CD8-positive, alpha-beta memory T cell (primary cell): ENCODE measurements around the gene ASB10. TPM values are rescaled to one million over a fixed set of nuclear protein-coding genes. Genes with fewer than 3 reads are reported as not detected.

ENCODE experiments used
- CTCF ChIA-PET: fragments of 350-600 bp; sonication (Branson Sonifier 250); formaldehyde crosslinking; loops from one replicate; lab custom pipeline; 2021; ENCODE audit warnings: antibody characterized with exemption; lab: Charles Lee
- POLR2A ChIA-PET: fragments of 350-600 bp; sonication (Branson Sonifier 250); formaldehyde crosslinking; loops from one replicate; lab custom pipeline; 2021; ENCODE audit warnings: antibody characterized with exemption; lab: Charles Lee
- DNase-seq, 5 donors: peaks; one replicate each; pipeline versions ENCODE4 v3.0.0 to v3.0.0-alpha.2; 2020 to 2022; ENCODE audit warnings: mixed read lengths in 1 of 5
- H3K27ac ChIP-seq: one replicate; pipeline ENCODE4 v1.7.0; 2013; ENCODE audit warnings: low read depth, mild to moderate bottlenecking, low read length, moderate library complexity
- H3K27me3 ChIP-seq: 2 replicates; pipeline ENCODE4 v1.7.0; 2013; ENCODE audit warnings: low read length, mild to moderate bottlenecking; ENCODE audit not compliant: insufficient read depth, poor library complexity, severe bottlenecking
- H3K36me3 ChIP-seq: 2 replicates; pipeline ENCODE4 v1.7.0; 2013; ENCODE audit warnings: mild to moderate bottlenecking, low read length, moderate library complexity; ENCODE audit not compliant: insufficient read depth
- H3K4me1 ChIP-seq: 2 replicates; pipeline ENCODE4 v1.7.0; 2013; ENCODE audit warnings: mild to moderate bottlenecking, low read length, moderate library complexity; ENCODE audit not compliant: insufficient read depth
- H3K4me3 ChIP-seq: 2 replicates; pipeline ENCODE4 v1.7.0; 2013; ENCODE audit warnings: mild to moderate bottlenecking, low read length
- H3K9me3 ChIP-seq: 2 replicates; pipeline ENCODE4 v1.7.0; 2013; ENCODE audit warnings: mild to moderate bottlenecking, low read length
- H3K27ac Mint-ChIP-seq, 8 donors: one replicate each; pipeline ENCODE4 v1.8.0; 2020 to 2021; ENCODE audit warnings: mixed read lengths in 8 of 8, mild to moderate bottlenecking in 6 of 8, inconsistent platforms in 3 of 8, moderate library complexity in 3 of 8
- H3K27me3 Mint-ChIP-seq, 2 donors: one replicate each; pipeline ENCODE4 v1.8.0; 2020 to 2021; ENCODE audit warnings: mixed read lengths in 2 of 2, mild to moderate bottlenecking in 1 of 2, moderate library complexity in 1 of 2
- H3K36me3 Mint-ChIP-seq, 3 donors: one replicate each; pipeline ENCODE4 v1.8.0; 2020 to 2021; ENCODE audit warnings: mixed read lengths in 3 of 3, inconsistent platforms in 1 of 3, mild to moderate bottlenecking in 1 of 3
- H3K4me1 Mint-ChIP-seq, 3 donors: one replicate each; pipeline ENCODE4 v1.8.0; 2020 to 2021; ENCODE audit warnings: mixed read lengths in 3 of 3, inconsistent platforms in 1 of 3, mild to moderate bottlenecking in 1 of 3
- H3K4me3 Mint-ChIP-seq, 7 donors: one replicate each; pipeline ENCODE4 v1.8.0; 2020 to 2021; ENCODE audit warnings: mixed read lengths in 7 of 7, mild to moderate bottlenecking in 6 of 7, moderate library complexity in 4 of 7, inconsistent platforms in 2 of 7
- H3K9me3 Mint-ChIP-seq, 5 donors: one replicate each; pipeline ENCODE4 v1.8.0; 2020 to 2022; ENCODE audit warnings: mixed read lengths in 5 of 5, mild to moderate bottlenecking in 3 of 5, moderate library complexity in 2 of 5, inconsistent platforms in 1 of 5
- polyA plus RNA-seq: library from polyadenylated mRNA; unstranded; fragments of 300-500 nt; fragmentation: Illumina TruSeq; gene quantifications from one replicate; pipeline ENCODE4 v1.2.3, GENCODE V29; 2021
- total RNA-seq, 2 experiments: library from RNA; stranded (reverse); gene quantifications; one replicate each; pipeline ENCODE4 v1.2.3, GENCODE V29; 2021

The ASB10 gene
- total and polyA plus RNA-seq, 3 experiments from 2014 or later: not detected

- H3K4me1 ChIP-seq: no peaks in the 10 kb centered on the region
- H3K36me3 Mint-ChIP-seq: peaks cover 0 to 2% (median 0%) of the 10 kb centered on the region in 3 donors
- CTCF ChIA-PET: interaction anchor here (1.0 to 1.5 kb wide), 3 partner anchors 11 to 65 kb away, joined by 3 to 8 read pairs (median 3); no protein-coding TSS in a partner anchor
- no peak overlapping the region for H3K27ac ChIP-seq
- peaks cover 0 to 3% (median 3%) of the 10 kb centered on the region in 3 donors for H3K4me1 Mint-ChIP-seq
- peaks cover 22 to 46% of the 10 kb centered on the region in 2 donors for H3K27me3 Mint-ChIP-seq
- H3K9me3 Mint-ChIP-seq: no peaks in the 10 kb centered on the region
- no peak overlapping the region for H3K4me3 ChIP-seq
- no peaks in the 10 kb centered on the region for H3K36me3 ChIP-seq
- no peaks in the 10 kb centered on the region for H3K9me3 ChIP-seq
- DNase-seq: no peak
- H3K4me3 Mint-ChIP-seq: no peak overlapping the region
- no peaks in the 10 kb centered on the region for H3K27me3 ChIP-seq
- H3K27ac Mint-ChIP-seq: no peak overlapping the region
- POLR2A ChIA-PET: no interaction called here
Measured at GRCh38 chr7:151179287-151179860, 7.7 kb downstream of the ASB10 start.

- ChIA-PET CTCF (interaction anchor here (1.0 to 1.5 kb wide), 3 partner anchors 10 to 65 kb away, joined by 3 to 8 read pairs (median 3); no protein-coding TSS in a partner anchor), POLR2A (no interaction called here)
- H3K27ac ChIP-seq: no peak overlapping the region
- H3K36me3 ChIP-seq: no peaks in the 10 kb centered on the region
- H3K4me1 ChIP-seq: no peaks in the 10 kb centered on the region
- H3K9me3 ChIP-seq: no peaks in the 10 kb centered on the region
- Mint-ChIP-seq H3K27me3 (peaks cover 22 to 47% of the 10 kb centered on the region in 2 donors), H3K36me3 (peaks cover 0 to 2% (median 0%) of the 10 kb centered on the region in 3 donors), H3K4me3 (no peak overlapping the region), H3K4me1 (peaks cover 0 to 3% (median 3%) of the 10 kb centered on the region in 3 donors), H3K9me3 (no peaks in the 10 kb centered on the region), H3K27ac (no peak overlapping the region)
- H3K27me3 ChIP-seq: no peaks in the 10 kb centered on the region
- no peak overlapping the region for H3K4me3 ChIP-seq
- no peak for DNase-seq
Measured at GRCh38 chr7:151178831-151179230, 8.2 kb downstream of the ASB10 start.

- peaks cover 0 to 2% (median 0%) of the 10 kb centered on the region in 3 donors for H3K36me3 Mint-ChIP-seq
- ChIA-PET CTCF (interaction anchor here (0.7 to 1.5 kb wide), 3 partner anchors 10 to 66 kb away, joined by 3 to 8 read pairs (median 3); no protein-coding TSS in a partner anchor), POLR2A (no interaction called here)
- no peaks in the 10 kb centered on the region for H3K4me1 ChIP-seq
- no peak overlapping the region for H3K4me3 ChIP-seq
- no peaks in the 10 kb centered on the region for H3K27me3 ChIP-seq
- no peaks in the 10 kb centered on the region for H3K9me3 ChIP-seq
- no peaks in the 10 kb centered on the region for H3K9me3 Mint-ChIP-seq
- H3K27ac Mint-ChIP-seq: peak overlapping the region in 1 of 8 donors; percentile 72
- H3K27me3 Mint-ChIP-seq: peaks cover 25 to 53% of the 10 kb centered on the region in 2 donors
- H3K4me3 Mint-ChIP-seq: no peak overlapping the region
- no peak for DNase-seq
- peaks cover 0 to 5% (median 3%) of the 10 kb centered on the region in 3 donors for H3K4me1 Mint-ChIP-seq
- no peak overlapping the region for H3K27ac ChIP-seq
- no peaks in the 10 kb centered on the region for H3K36me3 ChIP-seq
Measured at GRCh38 chr7:151178236-151178635, 8.8 kb downstream of the ASB10 start.

- Mint-ChIP-seq H3K36me3 (peaks cover 0 to 2% (median 0%) of the 10 kb centered on the region in 3 donors), H3K4me3 (no peak overlapping the region), H3K4me1 (peaks cover 6 to 12% (median 9%) of the 10 kb centered on the region in 3 donors), H3K27me3 (peaks cover 33 to 58% of the 10 kb centered on the region in 2 donors), H3K9me3 (no peaks in the 10 kb centered on the region), H3K27ac (no peak overlapping the region)
- Histone ChIP-seq H3K4me3 (no peak overlapping the region), H3K27me3 (no peaks in the 10 kb centered on the region), H3K36me3 (no peaks in the 10 kb centered on the region), H3K4me1 (no peaks in the 10 kb centered on the region), H3K9me3 (no peaks in the 10 kb centered on the region), H3K27ac (no peak overlapping the region)
- CTCF ChIA-PET: interaction anchor here (0.7 kb wide), 1 partner anchor 10 kb away, joined by 3 read pairs; no protein-coding TSS in a partner anchor
- DNase-seq: no peak
- POLR2A ChIA-PET: no interaction called here
Measured at GRCh38 chr7:151177310-151177709, 9.7 kb downstream of the ASB10 start.

- no peaks in the 10 kb centered on the region for H3K27me3 ChIP-seq
- Mint-ChIP-seq H3K36me3 (peaks cover 0 to 2% (median 0%) of the 10 kb centered on the region in 3 donors), H3K9me3 (no peaks in the 10 kb centered on the region), H3K27me3 (peaks cover 35 to 60% of the 10 kb centered on the region in 2 donors), H3K4me3 (no peak overlapping the region), H3K4me1 (peaks cover 8 to 12% (median 10%) of the 10 kb centered on the region in 3 donors), H3K27ac (no peak overlapping the region)
- no peaks in the 10 kb centered on the region for H3K9me3 ChIP-seq
- H3K4me1 ChIP-seq: no peaks in the 10 kb centered on the region
- no peak overlapping the region for H3K27ac ChIP-seq
- DNase-seq: no peak
- H3K36me3 ChIP-seq: no peaks in the 10 kb centered on the region
- POLR2A ChIA-PET: no interaction called here
- H3K4me3 ChIP-seq: no peak overlapping the region
- CTCF ChIA-PET: interaction anchor here (0.8 to 1.0 kb wide), 2 partner anchors 53 to 68 kb away, joined by 3 read pairs; no protein-coding TSS in a partner anchor
Measured at GRCh38 chr7:151176401-151176800, 10.6 kb downstream of the ASB10 start.

- POLR2A ChIA-PET: no interaction called here
- H3K4me1 ChIP-seq: no peaks in the 10 kb centered on the region
- H3K27me3 Mint-ChIP-seq: peaks cover 35 to 65% of the 10 kb centered on the region in 2 donors
Measured at GRCh38 chr7:151175793-151176311, 11.2 kb downstream of the ASB10 start.

GRCh38 chr7:151175047-151175792, 11.8 kb downstream of the ASB10 start:
- H3K9me3 ChIP-seq: no peaks in the 10 kb centered on the region
- no peak overlapping the region for H3K4me3 ChIP-seq
- H3K27ac Mint-ChIP-seq: no peak overlapping the region
- H3K36me3 Mint-ChIP-seq: peaks cover 0 to 2% (median 0%) of the 10 kb centered on the region in 3 donors
- H3K27me3 Mint-ChIP-seq: peaks cover 31 to 60% of the 10 kb centered on the region in 2 donors
- no peaks in the 10 kb centered on the region for H3K36me3 ChIP-seq
- no peaks in the 10 kb centered on the region for H3K27me3 ChIP-seq
- H3K4me3 Mint-ChIP-seq: no peak overlapping the region
- ChIA-PET POLR2A (no interaction called here), CTCF (interaction anchor here (0.8 to 0.9 kb wide), 2 partner anchors 51 to 69 kb away, joined by 3 read pairs; partner anchors contain the start of gene ABCF2)
- no peaks in the 10 kb centered on the region for H3K9me3 Mint-ChIP-seq
- H3K4me1 ChIP-seq: no peaks in the 10 kb centered on the region
- H3K4me1 Mint-ChIP-seq: peaks cover 8 to 12% (median 10%) of the 10 kb centered on the region in 3 donors
- no peak overlapping the region for H3K27ac ChIP-seq
- no peak for DNase-seq

More at GRCh38 chr7:151175793-151176311, 11.2 kb downstream of the ASB10 start:
- no peaks in the 10 kb centered on the region for H3K27me3 ChIP-seq
- H3K4me3 ChIP-seq: no peak overlapping the region
- H3K27ac ChIP-seq: no peak overlapping the region
- Mint-ChIP-seq H3K36me3 (peaks cover 0 to 2% (median 0%) of the 10 kb centered on the region in 3 donors), H3K4me1 (peaks cover 8 to 12% (median 10%) of the 10 kb centered on the region in 3 donors), H3K27ac (no peak overlapping the region), H3K9me3 (no peaks in the 10 kb centered on the region), H3K4me3 (no peak overlapping the region)
- no peaks in the 10 kb centered on the region for H3K36me3 ChIP-seq
- no peaks in the 10 kb centered on the region for H3K9me3 ChIP-seq
- no peak for DNase-seq
- CTCF ChIA-PET: interaction anchor here (0.8 to 1.0 kb wide), 3 partner anchors 51 to 69 kb away, joined by 3 read pairs; partner anchors contain the start of gene ABCF2
